Measurements from ENCODE around the gene NHEJ1.

The NHEJ1 gene

GRCh38 chr2:219099329-219099728, 61.3 kb downstream of the NHEJ1 start:
- no peaks in the 10 kb centered on the region for H3K36me3 ChIP-seq (ENCODE audit: control insufficient read depth, insufficient read depth, low read length)
- TF ChIP-seq, protein P1, sequence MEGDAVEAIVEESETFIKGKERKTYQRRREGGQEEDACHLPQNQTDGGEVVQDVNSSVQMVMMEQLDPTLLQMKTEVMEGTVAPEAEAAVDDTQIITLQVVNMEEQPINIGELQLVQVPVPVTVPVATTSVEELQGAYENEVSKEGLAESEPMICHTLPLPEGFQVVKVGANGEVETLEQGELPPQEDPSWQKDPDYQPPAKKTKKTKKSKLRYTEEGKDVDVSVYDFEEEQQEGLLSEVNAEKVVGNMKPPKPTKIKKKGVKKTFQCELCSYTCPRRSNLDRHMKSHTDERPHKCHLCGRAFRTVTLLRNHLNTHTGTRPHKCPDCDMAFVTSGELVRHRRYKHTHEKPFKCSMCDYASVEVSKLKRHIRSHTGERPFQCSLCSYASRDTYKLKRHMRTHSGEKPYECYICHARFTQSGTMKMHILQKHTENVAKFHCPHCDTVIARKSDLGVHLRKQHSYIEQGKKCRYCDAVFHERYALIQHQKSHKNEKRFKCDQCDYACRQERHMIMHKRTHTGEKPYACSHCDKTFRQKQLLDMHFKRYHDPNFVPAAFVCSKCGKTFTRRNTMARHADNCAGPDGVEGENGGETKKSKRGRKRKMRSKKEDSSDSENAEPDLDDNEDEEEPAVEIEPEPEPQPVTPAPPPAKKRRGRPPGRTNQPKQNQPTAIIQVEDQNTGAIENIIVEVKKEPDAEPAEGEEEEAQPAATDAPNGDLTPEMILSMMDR (IDR thresholded peaks at IDR 0.05; ENCODE audit: insufficient read depth, low read length, poor library complexity, severe bottlenecking) = no peak
- no peak for DNase-seq (ENCODE audit: extremely low read depth, insufficient read length)
- no peaks in the 10 kb centered on the region for H3K27me3 ChIP-seq (replicated peaks; ENCODE audit: control insufficient read depth, insufficient read depth, low read length)
- H3K4me3 ChIP-seq (replicated peaks; ENCODE audit: low read depth, low read length) = no peak overlapping the region

GRCh38 chr2:219095406-219095935, 65.1 kb downstream of the NHEJ1 start:
- TF ChIP-seq, protein P1 (IDR thresholded peaks at IDR 0.05; ENCODE audit: insufficient read depth, low read length, poor library complexity, severe bottlenecking) = no peak
- Histone ChIP-seq H3K36me3 (ENCODE audit: control insufficient read depth, insufficient read depth, low read length) (no peaks in the 10 kb centered on the region), H3K4me3 (replicated peaks; ENCODE audit: low read depth, low read length) (no peak overlapping the region), H3K27me3 (replicated peaks; ENCODE audit: control insufficient read depth, insufficient read depth, low read length) (no peaks in the 10 kb centered on the region)
- no peak for DNase-seq (ENCODE audit: extremely low read depth, insufficient read length)

GRCh38 chr2:219094171-219094570, 66.4 kb downstream of the NHEJ1 start:
- no peak for DNase-seq (ENCODE audit: extremely low read depth, insufficient read length)
- TF ChIP-seq, protein P1 (IDR thresholded peaks at IDR 0.05; ENCODE audit: insufficient read depth, low read length, poor library complexity, severe bottlenecking) = no peak
- H3K36me3 ChIP-seq (ENCODE audit: control insufficient read depth, insufficient read depth, low read length) = no peaks in the 10 kb centered on the region
- no peaks in the 10 kb centered on the region for H3K27me3 ChIP-seq (replicated peaks; ENCODE audit: control insufficient read depth, insufficient read depth, low read length)
- no peak overlapping the region for H3K4me3 ChIP-seq (replicated peaks; ENCODE audit: low read depth, low read length)

GRCh38 chr2:219090436-219091299, 69.9 kb downstream of the NHEJ1 start:
- no peak for DNase-seq (ENCODE audit: extremely low read depth, insufficient read length)
- TF ChIP-seq, protein P1 (IDR thresholded peaks at IDR 0.05; ENCODE audit: insufficient read depth, low read length, poor library complexity, severe bottlenecking) = no peak
- Histone ChIP-seq H3K36me3 (ENCODE audit: control insufficient read depth, insufficient read depth, low read length) (no peaks in the 10 kb centered on the region), H3K4me3 (replicated peaks; ENCODE audit: low read depth, low read length) (no peak overlapping the region), H3K27me3 (replicated peaks; ENCODE audit: control insufficient read depth, insufficient read depth, low read length) (no peaks in the 10 kb centered on the region)

DNA sequence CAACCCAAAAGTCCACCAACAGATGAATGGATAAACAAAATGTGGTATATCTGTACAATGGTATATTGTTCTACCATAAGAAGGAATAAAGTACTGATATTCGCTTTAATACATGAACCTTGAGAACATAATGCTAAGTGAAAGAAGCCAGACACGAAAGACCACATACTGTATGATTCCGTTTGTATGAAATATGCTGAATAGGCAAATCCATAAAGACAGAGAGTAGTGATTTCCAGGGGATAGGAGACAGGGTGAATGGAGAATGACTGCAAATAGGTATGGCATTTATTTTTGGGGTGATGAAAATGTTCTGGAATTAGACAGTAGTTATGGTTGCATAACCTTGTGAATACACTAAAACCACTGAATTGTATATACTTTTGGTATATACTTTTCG, 71.3 kb downstream of the NHEJ1 start:
- Histone ChIP-seq H3K36me3 (ENCODE audit: control insufficient read depth, insufficient read depth, low read length) (no peaks in the 10 kb centered on the region), H3K4me3 (replicated peaks; ENCODE audit: low read depth, low read length) (no peak overlapping the region), H3K27me3 (replicated peaks; ENCODE audit: control insufficient read depth, insufficient read depth, low read length) (no peaks in the 10 kb centered on the region)
- TF ChIP-seq, protein P1 (IDR thresholded peaks at IDR 0.05; ENCODE audit: insufficient read depth, low read length, poor library complexity, severe bottlenecking) = no peak
- DNase-seq (ENCODE audit: extremely low read depth, insufficient read length) = no peak

All from GM06990 (cell line).